ENCODE results near the gene SV2A.
"Not testable (repeated sequence)": the region's sequence is repeated elsewhere in the genome, so short reads cannot be mapped to it uniquely, and the experiment has no call there.

Gene SV2A

DNA sequence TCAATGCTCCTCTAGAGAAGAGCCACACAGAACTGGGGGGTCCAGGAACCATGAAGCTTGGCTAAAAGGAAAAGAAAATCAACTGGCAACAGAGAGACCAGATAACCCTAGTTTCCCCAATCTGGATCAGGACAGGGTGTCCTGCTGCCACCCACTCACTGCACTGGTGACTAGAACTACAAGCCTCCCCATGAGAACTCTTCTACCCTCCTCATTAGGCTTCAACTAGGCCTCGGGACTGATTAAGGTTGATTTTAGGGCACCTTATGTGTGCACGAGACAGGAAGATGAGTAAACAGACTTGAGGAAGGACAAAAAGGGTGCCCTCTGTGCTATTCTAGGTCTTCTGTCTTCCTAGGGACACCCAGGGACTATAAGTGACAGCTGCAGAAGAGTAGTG, 12.2 kb upstream of the SV2A start:
- DNase-seq (ENCODE audit: low read depth in 2 of 2): no peak

DNA sequence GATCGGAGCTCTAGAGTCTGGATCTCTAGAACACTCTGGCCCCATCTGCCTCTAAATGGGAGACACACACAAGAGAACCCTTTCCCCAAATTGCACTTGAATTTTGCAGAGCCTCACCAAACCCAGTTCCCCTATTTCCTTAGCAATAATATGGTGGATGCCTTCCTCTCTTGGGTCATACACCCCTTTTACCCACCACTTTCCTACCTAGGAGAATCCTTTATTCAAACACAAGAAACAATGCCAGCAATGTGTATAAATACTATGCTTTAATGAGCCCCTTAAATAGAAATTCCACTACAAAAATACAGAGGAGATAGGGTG, 10.7 kb upstream of the SV2A start:
- no peak for DNase-seq (ENCODE audit: low read depth in 2 of 2)

DNA sequence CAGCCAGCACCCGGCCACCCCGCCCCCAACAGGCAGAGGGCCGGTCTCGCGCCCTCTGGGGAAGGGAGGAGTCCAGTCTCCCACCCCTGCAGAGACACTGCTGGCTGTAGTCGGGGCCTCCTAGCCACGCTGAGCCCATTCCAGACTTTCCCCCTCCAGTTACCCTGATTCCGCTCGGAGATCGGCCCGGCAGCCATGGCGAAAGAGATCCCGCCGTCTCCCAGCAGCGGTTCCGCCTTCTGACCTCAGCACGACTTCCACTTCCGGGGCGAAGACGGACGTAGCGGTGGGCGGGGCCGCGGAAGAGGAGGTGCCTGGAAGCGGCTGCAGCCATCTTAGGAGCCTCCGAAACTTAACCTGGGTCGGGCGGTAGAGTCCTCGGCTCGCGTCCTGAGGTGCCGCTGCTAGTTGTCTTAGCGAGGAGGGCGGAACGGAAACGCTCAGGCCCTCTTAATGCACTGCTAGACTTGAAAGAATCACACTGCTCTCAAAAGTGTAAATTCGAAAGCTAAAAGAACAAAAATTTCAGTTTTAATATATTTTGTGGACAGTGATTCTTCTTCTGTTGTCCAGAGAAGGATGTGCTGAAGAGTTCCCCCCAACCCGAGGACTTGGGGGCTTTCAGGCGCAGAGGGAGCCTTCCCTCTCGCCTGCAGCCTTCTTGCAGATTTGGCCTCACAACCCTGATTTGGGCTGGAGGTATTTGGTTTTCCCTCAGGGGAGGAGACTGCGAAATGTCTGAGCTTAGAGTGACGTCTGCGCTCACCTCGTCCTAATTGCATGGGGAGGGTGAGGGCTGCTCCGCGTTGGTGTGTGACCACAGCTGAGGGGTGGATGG, 10.1 kb upstream of the SV2A start, which contains the start of gene SF3B4:
Gene SF3B4 (minus strand): TSS at position 241 of the 838 bp plus-strand sequence. CDS start 44 bp downstream, at position 197.
- peak; percentile 89 to 94 for DNase-seq (ENCODE audit: low read depth in 2 of 2)

DNA sequence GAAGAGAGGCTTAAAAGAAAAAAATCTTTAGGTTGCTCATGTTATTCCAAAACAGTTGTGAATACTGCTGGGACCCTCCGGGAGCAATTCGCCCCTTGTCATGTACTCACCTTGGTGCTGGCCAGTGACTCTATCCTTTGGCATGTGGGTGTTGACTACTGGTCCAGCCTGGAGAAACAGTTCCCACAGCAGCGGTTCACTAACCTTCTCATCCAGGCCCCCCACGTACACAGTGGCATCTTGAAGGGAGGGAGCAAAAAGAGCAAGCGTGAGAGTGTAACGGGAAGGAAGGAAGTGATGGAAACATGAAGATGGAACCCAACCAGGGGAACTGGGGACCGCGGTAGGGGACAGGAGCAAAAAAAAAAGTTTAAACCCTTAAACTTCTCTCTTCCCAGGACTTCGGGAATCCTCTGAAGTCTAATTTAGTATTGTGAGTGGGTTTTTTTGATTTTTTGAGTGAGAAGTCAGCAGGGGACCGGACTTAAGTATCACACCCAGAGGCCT, 9.5 kb upstream of the SV2A start:
- DNase-seq (ENCODE audit: low read depth in 2 of 2): no peak

DNA sequence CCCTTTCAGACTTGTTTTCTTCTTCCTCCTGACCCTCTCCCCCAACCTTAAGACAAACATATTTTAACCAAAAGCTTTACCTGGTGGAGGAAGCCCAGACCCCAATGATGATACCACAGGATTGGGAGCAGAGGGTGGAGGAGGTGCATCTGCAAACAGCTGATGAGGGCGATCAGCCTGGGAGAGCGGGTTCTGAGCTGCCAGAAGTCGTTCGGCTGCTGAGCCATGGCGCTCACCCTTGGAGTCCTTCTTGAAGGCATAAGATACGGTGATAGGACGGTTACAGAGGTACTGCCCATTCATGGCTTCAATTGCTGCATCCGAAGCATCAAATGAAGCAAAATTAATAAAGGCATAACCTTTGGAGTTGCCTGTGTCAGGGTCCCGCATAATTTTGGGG, 8.7 kb upstream of the SV2A start:
- no peak for DNase-seq (ENCODE audit: low read depth in 2 of 2)

DNA sequence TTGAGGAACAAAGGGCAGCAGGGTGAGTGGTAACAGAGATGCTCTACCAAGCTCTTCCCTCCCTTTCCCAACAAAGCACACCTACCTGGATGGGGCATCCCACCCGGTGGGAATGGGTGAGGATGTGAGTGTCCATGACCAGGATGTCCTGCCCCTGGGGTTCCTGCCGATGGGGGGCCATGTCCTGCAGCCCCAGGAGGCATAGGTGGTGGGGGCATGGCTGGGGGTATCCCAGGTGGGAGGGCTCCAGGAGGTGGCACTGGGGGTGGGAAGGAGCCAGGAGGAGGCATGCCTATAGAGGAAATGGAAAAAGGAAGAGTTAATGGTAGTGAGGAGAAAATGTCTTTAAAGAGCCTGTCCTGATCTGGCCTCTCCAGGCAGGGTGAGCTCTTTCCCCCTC, 8.1 kb upstream of the SV2A start:
- DNase-seq (ENCODE audit: low read depth in 2 of 2): no peak

DNA sequence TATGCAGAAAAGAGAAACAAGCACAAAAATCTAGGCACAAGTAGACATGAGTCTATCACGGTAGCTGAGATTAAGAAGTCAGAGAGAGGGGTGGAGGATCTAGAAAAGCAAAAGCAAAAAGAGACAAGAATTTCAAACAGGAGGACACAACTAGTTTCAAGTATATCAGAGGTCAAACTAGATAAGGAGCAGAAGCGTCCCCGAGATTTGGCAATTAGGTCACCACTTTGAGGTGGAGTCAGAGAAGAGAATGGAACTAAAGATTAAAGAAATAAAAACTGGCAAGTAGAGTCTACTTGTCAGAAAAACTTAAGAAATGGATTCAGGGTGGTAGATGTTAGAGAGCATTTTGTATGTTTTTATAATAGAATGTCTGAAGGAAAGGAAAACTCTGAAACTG, 7.7 kb upstream of the SV2A start:
- no peak for DNase-seq (ENCODE audit: low read depth in 2 of 2)

DNA sequence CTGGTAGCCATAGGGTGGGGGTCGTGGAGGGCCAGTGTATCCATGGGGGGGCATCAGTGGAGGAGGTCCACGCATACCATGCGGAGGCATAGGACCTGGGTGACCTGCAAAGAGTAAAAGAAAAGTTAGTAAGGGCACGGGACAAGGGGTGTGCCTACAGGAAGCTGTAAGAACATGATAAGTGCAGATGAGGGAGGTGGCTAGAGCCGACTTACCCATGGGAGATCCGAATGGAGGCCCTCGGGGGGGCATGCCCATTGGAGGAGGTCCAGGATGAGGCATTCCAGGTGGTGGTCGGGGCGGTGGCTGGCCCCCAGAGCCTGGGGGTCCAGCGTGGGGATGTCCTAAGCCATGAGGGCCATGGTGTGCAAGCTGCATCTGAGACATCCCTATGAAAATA, 6.0 kb upstream of the SV2A start:
- DNase-seq (ENCODE audit: low read depth in 2 of 2): no peak

DNA sequence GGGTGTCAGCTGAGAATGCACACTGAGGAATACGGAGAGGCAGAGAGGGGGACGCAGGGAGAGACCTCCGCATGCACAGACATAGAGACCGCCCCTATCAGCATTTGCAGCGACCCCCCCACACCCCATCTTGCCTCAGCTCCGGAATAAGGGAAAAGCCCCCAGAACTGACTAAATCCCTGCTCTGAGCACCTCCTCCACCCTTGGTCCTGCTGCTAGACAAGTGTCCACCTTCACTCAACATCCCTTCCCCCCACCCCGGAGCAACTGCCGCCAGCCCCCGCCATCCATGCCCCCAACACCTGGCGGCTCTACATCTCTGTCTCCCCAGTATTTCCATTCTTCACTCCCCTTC, 769 bp downstream of the SV2A start:
- no peak for DNase-seq (ENCODE audit: low read depth in 2 of 2)

DNA sequence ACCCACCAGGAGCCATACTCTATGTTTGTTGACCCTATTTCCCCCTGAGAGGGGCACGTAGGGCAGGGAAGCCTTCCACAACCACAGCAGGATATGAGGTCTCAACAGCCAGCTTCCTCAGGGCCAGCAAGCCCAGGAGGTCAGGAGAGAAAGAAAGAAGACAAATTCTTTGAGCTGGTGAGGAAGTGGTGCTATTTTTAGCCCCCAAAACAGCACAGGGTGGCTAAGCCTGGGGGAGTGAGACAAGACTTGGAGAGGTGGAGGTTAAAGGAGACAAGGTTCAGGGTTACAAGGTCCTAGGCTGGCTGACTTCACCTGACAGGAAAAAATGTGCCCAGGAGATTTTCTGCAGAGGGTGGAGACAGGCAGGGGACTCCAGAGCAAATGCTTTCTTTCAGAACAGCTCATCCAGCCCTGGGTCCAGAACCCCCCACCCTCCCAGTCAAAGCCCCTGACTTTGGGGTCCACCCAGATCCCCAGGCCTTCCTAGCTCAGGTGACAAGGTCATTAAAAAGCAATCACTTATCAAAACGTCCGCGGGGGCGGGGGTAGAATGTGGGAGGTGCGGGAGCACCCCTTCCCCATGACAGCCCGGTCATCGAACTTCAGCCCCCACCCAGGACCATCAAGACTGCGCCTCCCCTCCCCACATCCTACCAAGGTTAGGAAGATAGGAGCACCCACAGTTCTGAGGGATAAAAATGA, 1.3 kb downstream of the SV2A start:
- DNase-seq (ENCODE audit: low read depth in 2 of 2): no peak

DNA sequence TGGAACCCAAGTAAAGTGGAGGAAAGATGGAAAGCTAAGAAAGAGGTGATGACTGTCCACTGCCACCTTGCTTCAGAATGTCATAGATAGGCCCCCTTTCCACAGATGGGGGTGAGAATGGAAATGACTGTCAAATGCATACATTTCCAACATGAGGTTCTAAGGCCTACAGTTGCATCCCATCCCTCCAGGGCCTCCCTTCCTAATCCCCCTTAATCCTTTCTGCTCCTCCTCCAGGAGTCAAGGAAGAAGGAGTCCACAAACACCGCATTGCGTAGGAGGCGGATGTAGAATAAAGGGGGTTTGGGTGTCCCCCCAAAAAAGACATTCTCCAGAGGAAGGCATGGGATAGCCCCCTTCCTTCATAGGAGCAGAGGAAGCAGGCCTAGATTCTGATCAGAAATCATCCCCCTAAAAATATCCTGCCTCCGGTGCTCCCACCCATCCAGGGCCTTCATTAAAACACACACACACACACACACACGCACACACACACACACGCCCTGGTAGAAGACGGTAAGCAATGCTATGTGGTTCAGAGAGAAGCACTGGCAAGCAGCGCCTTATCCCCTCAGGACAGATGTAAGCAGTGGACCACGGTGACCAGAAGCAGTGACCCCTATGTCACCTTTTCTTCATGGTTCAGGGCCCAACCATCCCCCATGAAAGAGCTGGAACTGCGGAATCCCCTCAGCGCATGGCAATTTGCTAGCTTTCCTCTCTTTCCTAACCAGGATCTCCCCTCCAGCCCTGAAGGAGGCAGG, 2.0 kb downstream of the SV2A start:
- DNase-seq (ENCODE audit: low read depth in 2 of 2): no peak

DNA sequence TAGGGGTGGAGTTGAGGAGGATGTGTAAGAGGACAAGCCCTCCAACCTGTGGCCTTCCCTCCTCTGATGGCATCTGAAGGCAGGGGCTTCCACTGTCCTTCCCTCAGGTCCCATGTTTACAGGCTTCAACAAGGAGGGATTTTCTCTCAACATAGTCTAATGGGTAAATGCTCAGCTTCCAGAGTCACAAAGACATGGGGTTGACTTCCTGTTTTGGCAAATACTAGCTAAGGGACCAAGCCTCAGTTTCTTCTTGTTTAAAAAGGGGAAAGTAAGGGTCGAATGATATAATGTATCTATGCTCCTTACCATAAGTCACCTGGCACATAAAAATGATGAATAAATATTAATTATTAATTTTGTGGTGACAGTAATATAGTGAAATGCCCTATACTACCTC, 3.1 kb downstream of the SV2A start:
- DNase-seq (ENCODE audit: low read depth in 2 of 2): no peak

DNA sequence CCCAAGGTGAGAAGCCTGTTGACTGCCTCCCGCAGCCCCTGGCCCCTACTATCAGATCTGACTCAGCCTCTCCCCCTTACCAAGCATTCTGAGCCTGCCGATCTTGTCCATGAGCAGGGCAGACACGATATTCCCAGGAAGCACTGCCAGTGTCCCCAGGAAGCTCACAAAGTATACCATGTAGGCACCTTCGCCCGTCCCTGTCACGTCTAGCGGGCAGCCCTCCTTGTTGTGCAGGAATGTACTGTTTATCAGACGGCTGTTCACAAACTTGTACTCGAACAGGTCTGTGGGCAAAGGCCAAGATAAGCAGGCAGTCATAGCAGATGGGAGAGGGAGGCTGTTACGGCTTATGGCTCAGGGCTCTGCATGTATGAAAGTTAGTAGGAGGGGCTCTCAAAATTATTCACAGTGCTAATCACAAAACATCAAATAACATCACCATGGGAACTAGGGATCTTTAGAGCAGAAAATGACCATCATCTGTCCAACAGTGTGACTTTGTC, 11.0 kb downstream of the SV2A start:
- DNase-seq (ENCODE audit: low read depth in 2 of 2): no peak

DNA sequence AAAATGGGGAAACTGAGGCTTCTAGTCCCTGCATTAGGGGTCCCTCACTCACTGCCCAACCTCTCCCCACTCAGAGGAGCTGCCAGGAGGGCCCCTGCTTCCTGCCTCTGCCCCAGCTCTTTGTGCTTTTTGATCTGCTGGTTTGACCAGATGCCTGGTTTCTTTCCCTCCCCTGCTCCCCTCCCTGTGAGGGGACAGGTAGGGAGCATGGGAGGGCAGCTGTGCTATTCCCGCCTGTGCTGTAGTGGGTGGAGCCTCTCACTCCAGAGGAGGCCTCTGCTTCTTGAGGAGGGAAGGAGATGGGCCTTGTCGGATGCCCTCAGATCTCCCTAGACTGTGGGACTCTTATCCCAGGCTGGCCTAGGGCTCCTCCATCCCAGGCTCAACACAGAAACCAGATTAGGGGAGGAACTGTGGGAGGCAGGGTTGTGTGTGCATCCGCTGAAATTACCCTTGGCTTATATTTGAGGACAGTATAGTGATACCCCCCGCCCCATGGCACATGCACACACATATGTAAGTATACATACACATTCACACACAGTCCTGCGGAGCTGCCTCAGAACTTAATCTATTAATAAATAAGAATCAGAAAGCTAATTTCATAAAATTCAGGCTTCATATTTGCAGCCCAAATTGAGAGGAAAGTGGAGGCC, 13.7 kb downstream of the SV2A start:
- no peak for DNase-seq (ENCODE audit: low read depth in 2 of 2)

DNA sequence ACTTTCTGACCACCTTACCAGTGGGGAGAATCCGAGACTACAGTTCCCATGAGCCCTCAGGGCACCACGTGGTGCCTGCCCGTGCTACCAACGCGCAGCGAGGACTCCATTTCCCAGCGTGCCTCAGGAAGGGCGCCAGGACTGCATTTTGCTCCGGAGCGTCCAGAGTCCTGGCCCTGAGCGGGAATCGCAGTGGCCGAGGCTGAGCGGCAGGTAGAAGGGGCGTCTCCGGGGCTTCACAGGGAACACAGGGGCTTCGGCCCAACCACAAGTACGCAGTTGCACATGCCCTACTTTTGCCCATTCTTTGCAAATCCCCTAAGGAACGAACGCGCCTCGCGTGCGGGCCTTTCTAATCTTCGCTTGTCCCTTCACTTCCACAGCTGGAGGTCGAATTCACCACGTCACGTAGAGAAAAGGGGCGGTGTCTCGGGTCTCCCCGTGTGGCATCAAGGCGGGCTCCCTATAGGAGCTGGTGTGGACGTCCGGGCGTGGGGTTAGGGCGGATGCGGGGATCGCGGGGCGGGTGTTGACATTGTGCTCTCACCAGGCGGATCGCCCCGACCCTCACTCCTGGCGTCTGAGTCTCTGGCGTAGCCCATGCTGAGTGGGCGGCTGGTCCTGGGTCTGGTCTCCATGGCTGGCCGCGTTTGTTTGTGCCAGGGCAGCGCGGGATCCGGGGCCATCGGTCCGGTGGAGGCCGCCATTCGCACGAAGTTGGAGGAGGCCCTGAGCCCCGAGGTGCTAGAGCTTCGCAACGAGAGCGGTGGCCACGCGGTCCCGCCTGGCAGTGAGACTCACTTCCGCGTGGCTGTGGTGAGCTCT, 18.0 kb downstream of the SV2A start, which contains the start of gene BOLA1:
Gene BOLA1 (plus strand): TSS at position 109 of the 825 bp plus-strand sequence. CDS start 492 bp downstream, at position 601.
- peak; percentile 67 to 76 for DNase-seq (ENCODE audit: low read depth in 2 of 2)

DNA sequence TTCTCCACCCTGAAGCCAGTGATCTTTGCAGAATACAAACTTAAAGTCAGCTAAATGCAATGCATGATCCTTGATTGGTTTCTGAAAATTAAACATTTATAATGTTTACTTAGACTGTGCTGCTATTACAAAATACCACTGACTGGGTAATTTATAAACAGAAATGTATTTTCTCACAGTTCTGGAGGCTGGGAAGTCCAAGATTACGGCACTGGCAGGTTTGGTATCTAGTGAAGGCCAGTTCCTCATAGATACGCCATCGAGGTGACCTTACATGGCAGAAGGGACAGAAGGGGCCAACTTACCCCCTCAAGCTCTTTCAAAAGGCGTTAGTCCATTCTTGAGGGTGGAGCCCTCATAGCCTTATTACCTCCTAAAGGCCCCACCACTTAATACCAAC, 21.1 kb downstream of the SV2A start:
- DNase-seq (ENCODE audit: low read depth in 2 of 2): no peak

DNA sequence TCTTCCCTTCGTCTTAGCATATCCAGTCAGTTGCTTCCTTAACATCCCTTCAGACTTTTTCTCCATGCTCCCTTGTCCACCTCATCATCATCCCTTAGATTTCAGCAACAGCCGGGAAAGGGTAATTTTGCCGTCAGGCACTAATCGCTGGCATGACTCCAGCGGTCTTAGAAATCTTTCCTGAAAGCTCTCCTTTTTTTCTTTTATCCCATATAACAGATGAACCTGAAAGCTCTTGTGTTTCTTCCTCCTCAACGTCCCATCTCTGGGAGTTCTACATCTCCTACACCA, 28.7 kb downstream of the SV2A start:
- no peak for DNase-seq (ENCODE audit: low read depth in 2 of 2)

DNA sequence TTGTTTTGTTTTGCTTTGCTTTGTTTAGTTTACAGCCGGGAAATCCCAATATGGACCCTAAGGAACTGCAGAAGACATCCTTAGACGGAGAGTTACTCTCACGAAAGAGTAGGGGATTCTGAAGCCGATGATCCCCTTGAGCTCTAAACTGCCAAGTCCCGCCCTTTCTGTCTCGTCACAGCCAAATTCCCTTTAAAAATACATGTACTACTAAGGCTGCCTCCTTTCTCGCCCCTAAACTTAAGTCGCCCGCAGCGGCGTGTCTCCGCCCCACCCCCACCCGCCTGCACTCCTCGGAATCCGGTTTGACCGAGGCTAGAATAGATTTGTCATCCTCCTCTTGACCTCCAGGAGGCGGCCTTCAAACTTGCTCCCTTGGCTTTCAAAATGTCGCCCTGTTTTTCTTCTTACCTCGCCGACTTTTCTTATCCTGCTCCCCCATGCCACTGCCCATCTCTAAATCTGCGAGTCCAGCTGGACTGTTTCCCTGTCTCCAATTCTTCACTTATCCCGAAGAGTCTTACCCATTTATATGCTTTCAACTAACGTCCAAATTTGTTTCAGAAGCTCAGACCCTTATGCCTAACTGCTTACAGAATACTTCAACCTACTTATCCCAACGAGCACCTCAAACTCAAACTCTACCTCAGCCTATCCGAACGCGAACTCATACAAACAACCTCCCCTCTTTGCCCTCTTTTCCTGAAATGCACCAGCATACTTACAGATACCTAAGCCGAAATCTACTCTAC, 29.2 kb downstream of the SV2A start:
- DNase-seq (ENCODE audit: low read depth in 2 of 2): peak; percentile 46 to 48

DNA sequence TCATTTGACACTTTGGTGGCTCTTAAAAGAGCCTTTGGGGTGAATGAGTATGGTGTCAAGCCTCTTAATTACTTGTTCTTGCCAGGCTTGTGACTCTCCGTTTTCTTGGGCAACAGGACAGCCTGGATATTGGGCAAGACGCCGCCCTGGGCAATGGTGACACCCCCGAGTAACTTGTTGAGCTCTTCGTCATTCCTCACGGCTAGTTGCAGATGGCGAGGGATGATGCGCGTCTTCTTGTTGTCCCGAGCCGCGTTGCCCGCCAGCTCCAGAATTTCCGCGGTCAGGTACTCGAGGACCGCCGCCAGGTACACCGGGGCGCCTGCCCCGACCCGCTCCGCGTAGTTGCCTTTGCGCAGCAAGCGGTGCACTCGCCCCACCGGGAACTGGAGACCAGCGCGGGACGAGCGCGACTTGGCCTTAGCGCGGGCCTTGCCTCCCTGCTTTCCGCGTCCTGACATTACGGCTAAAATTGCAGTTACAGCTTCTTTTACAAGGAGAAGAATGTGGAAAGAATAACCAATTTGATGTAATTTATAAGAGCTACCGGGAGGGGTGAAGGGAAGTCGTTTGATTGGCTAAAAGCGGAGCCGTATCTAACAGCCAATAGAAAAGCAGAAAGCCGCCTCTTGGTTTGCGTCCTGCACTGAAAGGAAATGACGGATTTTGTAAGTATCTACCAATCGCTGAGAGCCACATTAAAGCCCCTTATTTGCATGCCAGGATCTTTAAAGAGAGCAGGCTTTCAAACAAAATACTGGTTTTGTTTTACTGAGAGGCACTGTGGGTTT, 30.0 kb downstream of the SV2A start:
- DNase-seq (ENCODE audit: low read depth in 2 of 2): peak; percentile 36 to 60

DNA sequence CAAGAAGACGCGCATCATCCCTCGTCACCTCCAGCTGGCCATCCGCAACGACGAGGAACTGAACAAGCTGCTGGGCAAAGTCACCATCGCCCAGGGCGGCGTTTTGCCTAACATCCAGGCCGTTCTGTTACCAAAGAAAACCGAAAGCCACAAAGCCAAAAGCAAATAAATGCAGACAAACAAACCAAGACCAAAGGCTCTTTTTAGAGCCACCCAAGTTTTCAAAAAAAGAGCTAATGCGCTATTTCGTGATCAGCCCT, 30.5 kb downstream of the SV2A start:
- not testable (repeated sequence) for DNase-seq (ENCODE audit: low read depth in 2 of 2)
